Lung (tissue), 12 donors: ENCODE results near the gene LRRK1. TPM values are rescaled to one million over a fixed set of nuclear protein-coding genes. Genes with fewer than 3 reads are reported as not detected.

Source experiments
- ATAC-seq: fragments of 200-7000 bp; cut with Tn5 transposase; one replicate; pipeline ENCODE4 v1.9.1; 2020; ENCODE audit warnings: moderate number of reproducible peaks; ENCODE audit not compliant: insufficient read depth, low FRiP score
- DNase-seq, 3 donors: peaks; one replicate each; pipeline ENCODE4 v3.0.0-alpha.2; 2013 to 2017
- H3K27ac ChIP-seq, 2 donors: one replicate each; pipeline ENCODE4 v1.5.1; 2013; ENCODE audit warnings: mild to moderate bottlenecking in 2 of 2, moderate library complexity in 2 of 2, control low read depth in 1 of 2, inconsistent platforms in 1 of 2, low read depth in 1 of 2, low read length in 1 of 2
- H3K27me3 ChIP-seq, 3 donors: one replicate each; pipeline ENCODE4 v1.5.1; 2013; ENCODE audit warnings: low read length in 2 of 3; ENCODE audit not compliant: control insufficient read depth in 3 of 3, insufficient read depth in 3 of 3
- H3K36me3 ChIP-seq, 4 donors: one replicate each; pipeline ENCODE4 v1.5.1; 2013; ENCODE audit warnings: low read length in 4 of 4, mild to moderate bottlenecking in 1 of 4, moderate library complexity in 1 of 4; ENCODE audit not compliant: control insufficient read depth in 4 of 4, insufficient read depth in 4 of 4
- H3K4me1 ChIP-seq, 5 donors: one replicate each; pipeline ENCODE4 v1.5.1; 2013; ENCODE audit warnings: low read length in 5 of 5, mild to moderate bottlenecking in 2 of 5, moderate library complexity in 1 of 5; ENCODE audit not compliant: control insufficient read depth in 5 of 5, insufficient read depth in 5 of 5
- H3K4me3 ChIP-seq: one replicate; pipeline ENCODE4 v1.5.1; 2013; ENCODE audit warnings: mild to moderate bottlenecking, control low read depth, moderate library complexity
- H3K9ac ChIP-seq, 2 donors: one replicate each; pipeline ENCODE4 v1.5.1; 2013; ENCODE audit warnings: low read length in 2 of 2, control low read depth in 1 of 2; ENCODE audit not compliant: insufficient read depth in 1 of 2
- H3K9me3 ChIP-seq, 4 donors: one replicate each; pipeline ENCODE4 v1.5.1; 2013; ENCODE audit warnings: low read length in 3 of 4, mild to moderate bottlenecking in 1 of 4, moderate library complexity in 1 of 4; ENCODE audit not compliant: control insufficient read depth in 4 of 4, insufficient read depth in 3 of 4
- WGBS, 2 donors: extraction: QIAGEN DNeasy Blood & Tissue Kit; methylation state at CpG; one replicate each; pipeline ENCODE4 v1.1.7; 2013; 5-methylcytosine and 5-hydroxymethylcytosine counted together
- polyA plus RNA-seq, 2 donors: library from polyadenylated mRNA; stranded (reverse); fragments of 200-250 nt; gene quantifications; one replicate each; pipeline ENCODE4 v1.2.1, GENCODE V29; 2013
- total RNA-seq, 2 donors: library from RNA; depleted of rRNA in 1 of 2; stranded (reverse); fragments of >200 nt in 1 of 2; gene quantifications; one replicate each; pipeline ENCODE4 v1.2.1, GENCODE V29; 2014 to 2021
- TF ChIP-seq, protein P1 (sequence below): IDR thresholded peaks from 2 replicates; pipeline ENCODE4 v1.5.1; 2012; ENCODE audit warnings: mild to moderate bottlenecking; ENCODE audit errors: control extremely low read depth, extremely low read depth
- donor health status: control.
- donor health status: control.
- donor health status: Bipolar disorder and iron deficiency.
- donor health status: healthy.
- donor health status: DM: yes; HTN: yes; CAD: no.

LRRK1 gene
- total and polyA plus RNA-seq, 4 donors, result 5.7 to 22.9 (median 9.7) TPM

DNA sequence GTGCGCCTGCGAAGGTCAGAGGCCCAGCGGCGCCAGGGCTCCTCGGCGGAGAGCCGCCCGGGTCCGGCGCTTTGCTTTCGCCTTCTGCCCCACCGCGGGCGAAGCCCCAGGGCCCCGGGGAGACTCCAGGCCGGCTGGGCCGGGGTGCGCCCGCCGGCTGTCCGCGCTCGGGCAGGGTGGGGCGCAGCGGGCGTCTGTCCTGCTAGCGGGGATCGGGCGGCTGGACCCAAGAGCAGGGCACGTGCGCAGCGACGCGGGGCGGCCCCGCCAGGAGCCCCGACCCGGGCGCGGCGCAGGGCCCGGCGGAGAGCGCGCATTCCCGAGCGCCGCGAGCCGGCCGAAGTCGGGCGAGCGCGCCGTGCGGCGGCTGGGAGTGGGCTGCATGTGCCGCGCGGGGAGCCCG is 40.1 kb upstream of the LRRK1 start:
- no peaks in the 10 kb centered on the region for H3K9me3 ChIP-seq
- no peak for DNase-seq
- WGBS, 2 donors, result 4 to 7% methylated on average over 39 to 62 of the region's 62 CpGs
- no peaks in the 10 kb centered on the region for H3K36me3 ChIP-seq
- no peak overlapping the region for H3K4me3 ChIP-seq
- TF ChIP-seq, protein P1, sequence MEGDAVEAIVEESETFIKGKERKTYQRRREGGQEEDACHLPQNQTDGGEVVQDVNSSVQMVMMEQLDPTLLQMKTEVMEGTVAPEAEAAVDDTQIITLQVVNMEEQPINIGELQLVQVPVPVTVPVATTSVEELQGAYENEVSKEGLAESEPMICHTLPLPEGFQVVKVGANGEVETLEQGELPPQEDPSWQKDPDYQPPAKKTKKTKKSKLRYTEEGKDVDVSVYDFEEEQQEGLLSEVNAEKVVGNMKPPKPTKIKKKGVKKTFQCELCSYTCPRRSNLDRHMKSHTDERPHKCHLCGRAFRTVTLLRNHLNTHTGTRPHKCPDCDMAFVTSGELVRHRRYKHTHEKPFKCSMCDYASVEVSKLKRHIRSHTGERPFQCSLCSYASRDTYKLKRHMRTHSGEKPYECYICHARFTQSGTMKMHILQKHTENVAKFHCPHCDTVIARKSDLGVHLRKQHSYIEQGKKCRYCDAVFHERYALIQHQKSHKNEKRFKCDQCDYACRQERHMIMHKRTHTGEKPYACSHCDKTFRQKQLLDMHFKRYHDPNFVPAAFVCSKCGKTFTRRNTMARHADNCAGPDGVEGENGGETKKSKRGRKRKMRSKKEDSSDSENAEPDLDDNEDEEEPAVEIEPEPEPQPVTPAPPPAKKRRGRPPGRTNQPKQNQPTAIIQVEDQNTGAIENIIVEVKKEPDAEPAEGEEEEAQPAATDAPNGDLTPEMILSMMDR, result no peak
- H3K4me1 ChIP-seq, result peaks cover 0 to 20% (median 4%) of the 10 kb centered on the region in 5 donors
- H3K27ac ChIP-seq, result no peak overlapping the region
- no peak overlapping the region for H3K9ac ChIP-seq
- no peak for ATAC-seq
- peaks cover 18 to 71% (median 40%) of the 10 kb centered on the region in 3 donors for H3K27me3 ChIP-seq

DNA sequence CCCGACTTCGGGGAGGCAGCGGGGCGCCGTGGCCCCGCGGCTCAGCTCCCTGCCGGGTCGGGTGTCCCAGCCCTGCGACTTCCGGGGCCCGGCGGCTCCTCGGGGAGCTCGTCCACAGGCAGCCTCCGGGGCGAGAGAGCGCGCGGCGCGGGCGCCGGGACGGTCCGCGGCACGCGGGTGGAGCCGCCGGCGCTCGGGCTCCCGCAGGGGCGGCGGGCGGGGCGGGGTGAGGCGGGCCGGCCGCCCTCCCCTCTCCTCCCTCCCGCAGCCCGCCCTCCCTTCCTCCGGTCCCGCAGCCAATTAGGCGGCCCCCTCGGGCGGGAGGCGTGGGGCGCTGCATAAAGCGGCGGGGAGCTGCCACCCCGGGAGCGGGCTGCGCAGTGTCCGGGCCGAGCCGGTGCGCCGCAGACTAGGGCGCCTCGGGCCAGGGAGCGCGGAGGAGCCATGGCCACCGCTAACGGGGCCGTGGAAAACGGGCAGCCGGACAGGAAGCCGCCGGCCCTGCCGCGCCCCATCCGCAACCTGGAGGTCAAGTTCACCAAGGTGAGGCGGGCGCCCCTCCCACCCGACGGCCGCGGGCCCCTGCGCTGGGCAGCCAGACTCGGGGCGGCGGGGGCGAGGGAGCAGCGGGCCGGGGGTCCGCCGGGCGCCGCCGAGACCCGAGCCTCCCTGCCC is 39.6 kb upstream of the LRRK1 start, which contains the start of gene ALDH1A3:
Gene ALDH1A3 (plus strand): TSS at position 368 of the 675 bp plus-strand sequence. CDS start 77 bp downstream, at position 445.
- Histone ChIP-seq H3K4me3 (peak within 1 kb of the TSS; percentile 45), H3K9ac (no peak within 1 kb of the TSS), H3K9me3 (no peaks in the 10 kb centered on the region), H3K27ac (no peak within 1 kb of the TSS), H3K36me3 (no peaks in the 10 kb centered on the region), H3K27me3 (peaks cover 18 to 75% (median 41%) of the 10 kb centered on the region in 3 donors), H3K4me1 (peaks cover 0 to 20% (median 4%) of the 10 kb centered on the region in 5 donors)
- WGBS, 2 donors, result 0 to 1% methylated on average over 33 to 92 of the region's 93 CpGs
- DNase-seq, result no peak
- TF ChIP-seq, protein P1, result no peak
- peak; percentile 74 for ATAC-seq

DNA sequence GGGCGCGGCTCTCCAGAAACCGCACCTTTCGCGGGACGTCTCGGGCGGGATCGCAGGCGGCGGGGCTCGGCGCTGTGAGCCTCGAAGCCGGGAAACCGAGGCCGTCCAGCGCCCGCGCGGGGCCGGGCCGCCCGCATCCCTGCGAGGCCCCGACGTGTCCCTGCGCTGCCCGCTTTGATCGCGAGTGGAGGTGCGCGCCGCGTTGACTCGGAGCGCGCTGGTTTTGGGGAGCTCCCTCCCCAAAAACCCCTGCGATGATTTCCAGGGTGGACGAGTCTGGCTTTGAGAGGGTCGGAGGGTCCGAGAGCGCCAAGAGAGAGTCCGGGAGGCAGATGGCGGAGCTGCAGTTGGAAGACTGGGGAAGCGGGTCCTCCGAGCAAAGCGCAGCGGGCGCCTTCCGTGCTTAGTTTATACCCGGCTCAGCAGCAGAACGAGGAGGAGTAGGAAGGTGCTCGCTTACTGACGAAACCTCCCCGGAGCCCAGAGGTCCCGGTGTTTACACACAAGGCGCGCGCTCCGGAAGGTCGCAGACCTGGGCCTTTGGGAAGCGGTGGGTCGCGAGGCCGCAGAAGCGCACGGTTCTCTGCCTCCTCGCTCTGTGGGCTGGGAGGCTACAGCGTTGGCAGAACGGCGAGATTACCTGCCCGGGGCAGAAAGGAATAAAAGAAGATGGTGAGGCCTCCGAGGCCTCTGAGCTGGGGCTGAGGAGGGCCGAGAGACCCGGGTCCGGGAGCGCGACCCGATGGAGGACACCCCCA is 38.8 kb upstream of the LRRK1 start:
- ATAC-seq (no peak), DNase-seq (peak in 1 of 3 donors; percentile 29)
- peaks cover 18 to 75% (median 48%) of the 10 kb centered on the region in 3 donors for H3K27me3 ChIP-seq
- no peak overlapping the region for H3K9ac ChIP-seq
- H3K9me3 ChIP-seq, result no peaks in the 10 kb centered on the region
- H3K4me3 ChIP-seq, result peak overlapping the region; percentile 10
- H3K27ac ChIP-seq, result no peak overlapping the region
- peaks cover 0 to 20% (median 4%) of the 10 kb centered on the region in 5 donors for H3K4me1 ChIP-seq
- H3K36me3 ChIP-seq, result no peaks in the 10 kb centered on the region
- TF ChIP-seq, protein P1, result no peak
- WGBS, 2 donors, result 4 to 6% methylated on average over 64 to 80 of the region's 80 CpGs
